Measurements from ENCODE around the gene FAM210A.

DNA sequence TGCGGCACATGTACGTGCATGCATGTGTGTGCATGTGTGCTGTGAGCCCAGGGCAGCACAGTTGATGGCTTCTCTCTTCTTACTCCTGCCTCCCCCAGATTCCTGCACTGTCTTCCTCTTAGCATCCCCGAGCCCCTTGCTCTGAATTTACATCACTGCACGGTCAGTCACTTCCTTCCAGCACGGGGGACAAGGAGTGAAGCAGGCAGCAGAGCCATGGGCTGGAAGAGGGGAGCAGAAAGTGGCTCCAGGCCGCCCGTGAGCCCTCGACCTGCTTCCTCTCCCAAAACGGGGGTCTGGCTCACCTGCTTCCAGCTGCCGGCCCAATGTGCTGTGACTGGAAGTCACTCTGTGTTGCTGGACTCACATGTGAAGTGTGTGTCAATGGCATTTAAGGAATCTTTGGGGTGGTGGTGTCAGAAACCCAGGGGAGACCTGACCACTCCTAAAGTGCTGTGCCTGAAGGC, 106.1 kb downstream of the FAM210A start:
- TF ChIP-seq, protein P1, sequence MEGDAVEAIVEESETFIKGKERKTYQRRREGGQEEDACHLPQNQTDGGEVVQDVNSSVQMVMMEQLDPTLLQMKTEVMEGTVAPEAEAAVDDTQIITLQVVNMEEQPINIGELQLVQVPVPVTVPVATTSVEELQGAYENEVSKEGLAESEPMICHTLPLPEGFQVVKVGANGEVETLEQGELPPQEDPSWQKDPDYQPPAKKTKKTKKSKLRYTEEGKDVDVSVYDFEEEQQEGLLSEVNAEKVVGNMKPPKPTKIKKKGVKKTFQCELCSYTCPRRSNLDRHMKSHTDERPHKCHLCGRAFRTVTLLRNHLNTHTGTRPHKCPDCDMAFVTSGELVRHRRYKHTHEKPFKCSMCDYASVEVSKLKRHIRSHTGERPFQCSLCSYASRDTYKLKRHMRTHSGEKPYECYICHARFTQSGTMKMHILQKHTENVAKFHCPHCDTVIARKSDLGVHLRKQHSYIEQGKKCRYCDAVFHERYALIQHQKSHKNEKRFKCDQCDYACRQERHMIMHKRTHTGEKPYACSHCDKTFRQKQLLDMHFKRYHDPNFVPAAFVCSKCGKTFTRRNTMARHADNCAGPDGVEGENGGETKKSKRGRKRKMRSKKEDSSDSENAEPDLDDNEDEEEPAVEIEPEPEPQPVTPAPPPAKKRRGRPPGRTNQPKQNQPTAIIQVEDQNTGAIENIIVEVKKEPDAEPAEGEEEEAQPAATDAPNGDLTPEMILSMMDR (IDR thresholded peaks at IDR 0.05; ENCODE audit: borderline replicate concordance, extremely low read depth, low read length, poor library complexity, severe bottlenecking) = no peak
- no peak for TF ChIP-seq EZH2 (IDR thresholded peaks at IDR 0.05; ENCODE audit: borderline replicate concordance, low read depth, low read length, severe bottlenecking)

All from DND-41 (cell line).